ENCODE measurements around the gene FAM221B.

GRCh38 chr9:35834260-35835215 is 6.0 kb upstream of the FAM221B start:
- TF ChIP-seq POLR2AphosphoS5 (IDR thresholded peaks at IDR 0.05) (no peak), EP300 (IDR thresholded peaks at IDR 0.05) (no peak), CTCF (IDR thresholded peaks at IDR 0.05) (no peak)
